ENCODE results near the gene ZBTB17.

ZBTB17 gene

GRCh38 chr1:15943328-15943991, 32.4 kb downstream of the ZBTB17 start:
- no peak overlapping the region for H3K4me3 ChIP-seq (ENCODE audit: low read depth, low read length)
- DNase-seq (ENCODE audit: low read depth), result no peak
- TF ChIP-seq POLR2A (IDR thresholded peaks at IDR 0.05; ENCODE audit: extremely low read depth, insufficient read length) (no peak), CTCF (IDR thresholded peaks at IDR 0.05; ENCODE audit: low read depth, low read length) (no peak), MYC (IDR thresholded peaks at IDR 0.05; ENCODE audit: low read depth, low read length) (no peak), MAX (IDR thresholded peaks at IDR 0.05; ENCODE audit: low read depth, low read length) (no peak)

- no peak overlapping the region for H3K4me3 ChIP-seq (ENCODE audit: low read depth, low read length)
- TF ChIP-seq MAX (IDR thresholded peaks at IDR 0.05; ENCODE audit: low read depth, low read length) (no peak), CTCF (IDR thresholded peaks at IDR 0.05; ENCODE audit: low read depth, low read length) (no peak), MYC (IDR thresholded peaks at IDR 0.05; ENCODE audit: low read depth, low read length) (no peak), POLR2A (IDR thresholded peaks at IDR 0.05; ENCODE audit: extremely low read depth, insufficient read length) (no peak)
- no peak for DNase-seq (ENCODE audit: low read depth)
Measured at GRCh38 chr1:15942661-15943327, 33.1 kb downstream of the ZBTB17 start.

- H3K4me3 ChIP-seq (ENCODE audit: low read depth, low read length), result no peak overlapping the region
- DNase-seq (ENCODE audit: low read depth), result no peak
- no peak for TF ChIP-seq MAX (IDR thresholded peaks at IDR 0.05; ENCODE audit: low read depth, low read length)
- no peak for TF ChIP-seq CTCF (IDR thresholded peaks at IDR 0.05; ENCODE audit: low read depth, low read length)
- no peak for TF ChIP-seq MYC (IDR thresholded peaks at IDR 0.05; ENCODE audit: low read depth, low read length)
- TF ChIP-seq POLR2A (IDR thresholded peaks at IDR 0.05; ENCODE audit: extremely low read depth, insufficient read length), result no peak
Measured at GRCh38 chr1:15941899-15942660, 33.8 kb downstream of the ZBTB17 start.

- DNase-seq (ENCODE audit: low read depth), result no peak
- no peak overlapping the region for H3K4me3 ChIP-seq (ENCODE audit: low read depth, low read length)
- TF ChIP-seq CTCF (IDR thresholded peaks at IDR 0.05; ENCODE audit: low read depth, low read length) (no peak), MYC (IDR thresholded peaks at IDR 0.05; ENCODE audit: low read depth, low read length) (no peak), MAX (IDR thresholded peaks at IDR 0.05; ENCODE audit: low read depth, low read length) (no peak), POLR2A (IDR thresholded peaks at IDR 0.05; ENCODE audit: extremely low read depth, insufficient read length) (no peak)
Measured at GRCh38 chr1:15941044-15941840, 34.7 kb downstream of the ZBTB17 start.
